C4-2B (cell line): ENCODE results near the gene GABRG3.

Experiments used
- ZFX ChIP-seq: fragments of 450-650 bp; IDR thresholded peaks from 2 replicates; pipeline ENCODE4 v1.6.1; 2017
- TF ChIP-seq, protein P1 (sequence below): fragments of 450-650 bp; conservative IDR thresholded peaks from 2 replicates; pipeline ENCODE4 v1.5.1; 2017; ENCODE audit warnings: mild to moderate bottlenecking

DNA sequence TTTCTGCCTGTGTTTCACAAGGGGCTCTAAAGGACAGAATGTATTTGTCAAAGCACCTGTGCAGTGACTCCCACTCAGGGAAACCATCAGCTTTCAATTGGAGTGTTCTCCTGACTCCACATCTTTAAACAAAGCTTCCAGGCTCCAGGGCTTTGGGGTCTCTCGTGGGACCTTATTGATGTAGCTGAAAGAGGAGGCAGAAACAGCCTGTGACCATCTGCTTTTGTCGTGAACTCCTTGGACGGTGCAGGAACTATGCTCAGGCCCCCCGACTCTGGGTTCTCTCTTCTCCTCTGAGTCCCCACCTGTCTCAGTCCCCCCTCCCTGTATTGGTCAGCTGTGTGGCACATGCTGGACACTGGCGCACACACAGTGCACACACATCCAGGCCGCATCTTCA lies 486.8 kb downstream of the GABRG3 start:
- TF ChIP-seq, protein P1, sequence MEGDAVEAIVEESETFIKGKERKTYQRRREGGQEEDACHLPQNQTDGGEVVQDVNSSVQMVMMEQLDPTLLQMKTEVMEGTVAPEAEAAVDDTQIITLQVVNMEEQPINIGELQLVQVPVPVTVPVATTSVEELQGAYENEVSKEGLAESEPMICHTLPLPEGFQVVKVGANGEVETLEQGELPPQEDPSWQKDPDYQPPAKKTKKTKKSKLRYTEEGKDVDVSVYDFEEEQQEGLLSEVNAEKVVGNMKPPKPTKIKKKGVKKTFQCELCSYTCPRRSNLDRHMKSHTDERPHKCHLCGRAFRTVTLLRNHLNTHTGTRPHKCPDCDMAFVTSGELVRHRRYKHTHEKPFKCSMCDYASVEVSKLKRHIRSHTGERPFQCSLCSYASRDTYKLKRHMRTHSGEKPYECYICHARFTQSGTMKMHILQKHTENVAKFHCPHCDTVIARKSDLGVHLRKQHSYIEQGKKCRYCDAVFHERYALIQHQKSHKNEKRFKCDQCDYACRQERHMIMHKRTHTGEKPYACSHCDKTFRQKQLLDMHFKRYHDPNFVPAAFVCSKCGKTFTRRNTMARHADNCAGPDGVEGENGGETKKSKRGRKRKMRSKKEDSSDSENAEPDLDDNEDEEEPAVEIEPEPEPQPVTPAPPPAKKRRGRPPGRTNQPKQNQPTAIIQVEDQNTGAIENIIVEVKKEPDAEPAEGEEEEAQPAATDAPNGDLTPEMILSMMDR, result no peak
- no peak for TF ChIP-seq ZFX
